Chondrocyte (in vitro differentiated cells): Measurements from ENCODE around the gene CMTM8. TPM values are rescaled to one million over a fixed set of nuclear protein-coding genes. Genes with fewer than 3 reads are reported as not detected.

Source experiments
- DNase-seq: peaks from one replicate; pipeline ENCODE4 v3.0.0; 2021; ENCODE audit warnings: mixed read lengths, low spot score
- H3K27ac Mint-ChIP-seq: one replicate; pipeline ENCODE4 v1.8.0; 2021; ENCODE audit warnings: mild to moderate bottlenecking, moderate library complexity, mixed read lengths; ENCODE audit not compliant: unreplicated experiment
- H3K27me3 Mint-ChIP-seq: 2 replicates; pipeline ENCODE4 v1.8.0; 2021; ENCODE audit warnings: low read depth, mixed read lengths
- H3K36me3 Mint-ChIP-seq: 2 replicates; pipeline ENCODE4 v1.8.0; 2021; ENCODE audit warnings: low read depth, mixed read lengths
- H3K4me1 Mint-ChIP-seq: 2 replicates; pipeline ENCODE4 v1.8.0; 2021; ENCODE audit warnings: low read depth, mild to moderate bottlenecking, mixed read lengths
- H3K4me3 Mint-ChIP-seq: one replicate; pipeline ENCODE4 v1.8.0; 2021; ENCODE audit warnings: mild to moderate bottlenecking, moderate library complexity, mixed read lengths; ENCODE audit not compliant: unreplicated experiment
- H3K9me3 Mint-ChIP-seq: 2 replicates; pipeline ENCODE4 v1.8.0; 2021; ENCODE audit warnings: low read depth, mixed read lengths
- CTCF ChIP-seq: fragments of 200-600 bp; sonication (generic); IDR thresholded peaks from 2 replicates; pipeline ENCODE4 v1.5.0; 2021; ENCODE audit warnings: antibody characterized with exemption, mild to moderate bottlenecking, moderate library complexity
- total RNA-seq: library from RNA; stranded (reverse); gene quantifications from 3 replicates; pipeline ENCODE4 v1.2.1, GENCODE V29; 2021

The CMTM8 gene
- total RNA-seq, 1 donor from 2014 or later: 2.5 TPM

GRCh38 chr3:32373276-32373675, 134.8 kb downstream of the CMTM8 start:
- H3K4me1 Mint-ChIP-seq: peaks cover 6% of the 10 kb centered on the region
- TF ChIP-seq CTCF: no peak
- H3K27ac Mint-ChIP-seq: no peak overlapping the region
- no peaks in the 10 kb centered on the region for H3K27me3 Mint-ChIP-seq
- no peak for DNase-seq
- H3K36me3 Mint-ChIP-seq: no peaks in the 10 kb centered on the region
- H3K4me3 Mint-ChIP-seq: no peak overlapping the region
- H3K9me3 Mint-ChIP-seq: no peaks in the 10 kb centered on the region

- no peak for TF ChIP-seq CTCF
- H3K36me3 Mint-ChIP-seq: no peaks in the 10 kb centered on the region
- peaks cover 6% of the 10 kb centered on the region for H3K4me1 Mint-ChIP-seq
- no peaks in the 10 kb centered on the region for H3K27me3 Mint-ChIP-seq
- H3K27ac Mint-ChIP-seq: no peak overlapping the region
- DNase-seq: no peak
- no peak overlapping the region for H3K4me3 Mint-ChIP-seq
- H3K9me3 Mint-ChIP-seq: no peaks in the 10 kb centered on the region
Observed at GRCh38 chr3:32373844-32374243, 135.4 kb downstream of the CMTM8 start.

- peak; percentile 88 for TF ChIP-seq CTCF
Observed at GRCh38 chr3:32374788-32375595, 136.5 kb downstream of the CMTM8 start.

GRCh38 chr3:32375596-32375930, 137.1 kb downstream of the CMTM8 start:
- Mint-ChIP-seq H3K4me3 (no peak overlapping the region), H3K9me3 (no peaks in the 10 kb centered on the region), H3K27me3 (no peaks in the 10 kb centered on the region), H3K27ac (no peak overlapping the region), H3K4me1 (peaks cover 6% of the 10 kb centered on the region), H3K36me3 (no peaks in the 10 kb centered on the region)
- no peak for DNase-seq
- TF ChIP-seq CTCF: no peak

More at GRCh38 chr3:32374788-32375595, 136.5 kb downstream of the CMTM8 start:
- no peak for DNase-seq
- H3K4me1 Mint-ChIP-seq: peaks cover 6% of the 10 kb centered on the region
- H3K27ac Mint-ChIP-seq: no peak overlapping the region
- H3K27me3 Mint-ChIP-seq: no peaks in the 10 kb centered on the region
- no peak overlapping the region for H3K4me3 Mint-ChIP-seq
- H3K36me3 Mint-ChIP-seq: no peaks in the 10 kb centered on the region
- no peaks in the 10 kb centered on the region for H3K9me3 Mint-ChIP-seq

- Mint-ChIP-seq H3K36me3 (no peaks in the 10 kb centered on the region), H3K9me3 (no peaks in the 10 kb centered on the region), H3K27ac (no peak overlapping the region), H3K4me1 (peaks cover 6% of the 10 kb centered on the region), H3K27me3 (no peaks in the 10 kb centered on the region), H3K4me3 (no peak overlapping the region)
- no peak for DNase-seq
- no peak for TF ChIP-seq CTCF
Observed at GRCh38 chr3:32376115-32376514, 137.6 kb downstream of the CMTM8 start.
